GM12878 (cell line): ENCODE results near the gene TOMM22. TPM values are rescaled to one million over a fixed set of nuclear protein-coding genes. Genes with fewer than 3 reads are reported as not detected.

Experiments
- ATAC-seq: fragments of 200-7000 bp; cut with Tn5 transposase; 3 replicates; pipeline ENCODE4 v1.9.1; 2020; ENCODE audit warnings: mild to moderate bottlenecking, moderate library complexity
- BruUV-seq: library from RNA; stranded (reverse); fragments of 400-500 nt; replicated peaks from 2 replicates; lab custom pipeline; 2021; lab: Mats Ljungman, UMichigan
- CTCF ChIA-PET: fragments of 300-600 bp; sonication (Branson Sonifier 250); formaldehyde crosslinking; extraction: SDS; loops from one replicate; lab custom pipeline; 2021; ENCODE audit warnings: inconsistent platforms; lab: Yijun Ruan, JAX
- POLR2A ChIA-PET: fragments of 350-600 bp; formaldehyde crosslinking; extraction: SDS; loops from one replicate; lab custom pipeline; 2021; ENCODE audit warnings: inconsistent platforms; lab: Charles Lee
- RAD21 ChIA-PET: fragments of 300-600 bp; sonication (Branson Sonifier 250); formaldehyde crosslinking; loops from one replicate; lab custom pipeline; 2023; ENCODE audit warnings: antibody characterized with exemption; ENCODE audit not compliant: unreplicated experiment; lab: Charles Lee
- SMC1A ChIA-PET: fragments of 300-600 bp; sonication (Branson Sonifier 250); formaldehyde crosslinking; loops from one replicate; lab custom pipeline; 2023; ENCODE audit not compliant: unreplicated experiment, uncharacterized antibody; lab: Charles Lee
- DNase-seq: peaks from one replicate; pipeline ENCODE4 v3.0.0-alpha.2; 2011; ENCODE audit warnings: low read depth, low spot score
- FAIRE-seq: peaks from 3 replicates; lab custom pipeline; 2011; peaks lifted over from hg19 to GRCh38; lab: Jason Lieb, UNC
- H2AFZ ChIP-seq: 2 replicates; pipeline ENCODE4 v1.6.0; 2011; ENCODE audit warnings: low read depth, low read length, control low read depth; ENCODE audit not compliant: control insufficient read depth
- H3K27ac ChIP-seq: 2 replicates; pipeline ENCODE4 v1.5.1; 2011; ENCODE audit warnings: control low read depth; ENCODE audit not compliant: control insufficient read depth, insufficient read depth
- H3K27me3 ChIP-seq, 2 experiments: replicated peaks in 1 of 2; 2 replicates each; pipeline versions ENCODE4 v1.6.0 to v1.6.1; 2011; ENCODE audit warnings: low read length in 1 of 2; ENCODE audit not compliant: control insufficient read depth in 2 of 2, insufficient read depth in 2 of 2
- H3K36me3 ChIP-seq, 2 experiments: 2 replicates each; pipeline ENCODE4 v1.5.1; 2011; ENCODE audit warnings: low read length in 1 of 2; ENCODE audit not compliant: control insufficient read depth in 2 of 2, insufficient read depth in 2 of 2
- H3K4me1 ChIP-seq: 2 replicates; pipeline ENCODE4 v1.6.1; 2011; ENCODE audit warnings: mild to moderate bottlenecking, low read length, moderate library complexity, mixed read lengths; ENCODE audit not compliant: control insufficient read depth, insufficient read depth
- H3K4me2 ChIP-seq: 2 replicates; pipeline ENCODE4 v1.6.0; 2011; ENCODE audit warnings: control low read depth; ENCODE audit not compliant: control insufficient read depth, insufficient read depth
- H3K4me3 ChIP-seq: fragments of 200-600 bp; sonication (generic); 2 replicates; pipeline ENCODE4 v1.5.1; 2016
- H3K79me2 ChIP-seq: 2 replicates; pipeline ENCODE4 v1.6.0; 2011; ENCODE audit warnings: low read length; ENCODE audit not compliant: control insufficient read depth, insufficient read depth
- H3K9ac ChIP-seq: 2 replicates; pipeline ENCODE4 v1.8.0; 2011; ENCODE audit warnings: low read length, control low read depth, mixed read lengths; ENCODE audit not compliant: control insufficient read depth, insufficient read depth
- H3K9me3 ChIP-seq: replicated peaks from 3 replicates; pipeline ENCODE4 v1.5.1; 2011; ENCODE audit warnings: mild to moderate bottlenecking, low read length; ENCODE audit not compliant: control insufficient read depth, insufficient read depth
- H4K20me1 ChIP-seq: 2 replicates; pipeline ENCODE4 v1.6.0; 2011; ENCODE audit not compliant: control insufficient read depth, insufficient read depth
- BMI1 ChIP-seq: fragments of 450-650 bp; IDR thresholded peaks from 2 replicates; pipeline ENCODE4 v1.6.1; 2016; ENCODE audit warnings: mild to moderate bottlenecking, moderate library complexity, borderline replicate concordance
- CBFB ChIP-seq: IDR thresholded peaks from 2 replicates; pipeline ENCODE4 v1.6.1; 2016; ENCODE audit warnings: antibody characterized with exemption, low read depth
- CREB1 ChIP-seq: IDR thresholded peaks from 2 replicates; pipeline ENCODE4 v1.6.1; 2012; ENCODE audit warnings: low read depth, mild to moderate bottlenecking, inconsistent platforms
- CREM ChIP-seq: IDR thresholded peaks from 2 replicates; pipeline ENCODE4 v1.6.1; 2014; ENCODE audit warnings: antibody characterized with exemption, low read depth
- DPF2 ChIP-seq: fragments of 450-650 bp; IDR thresholded peaks from 2 replicates; pipeline ENCODE4 v1.6.1; 2017; ENCODE audit warnings: mild to moderate bottlenecking
- ESRRA ChIP-seq: IDR thresholded peaks from 2 replicates; pipeline ENCODE4 v1.6.1; 2012; ENCODE audit warnings: mild to moderate bottlenecking, low read length, improper control_type of control experiment
- GABPA ChIP-seq: IDR thresholded peaks from 2 replicates; pipeline ENCODE4 v1.6.1; 2014; ENCODE audit warnings: antibody characterized with exemption, low read depth, mild to moderate bottlenecking, inconsistent platforms
- HDAC6 ChIP-seq: fragments of 200-600 bp; sonication (generic); IDR thresholded peaks from one replicate; pipeline ENCODE4 v1.8.0; 2017; ENCODE audit warnings: antibody characterized with exemption; ENCODE audit not compliant: unreplicated experiment
- JUND ChIP-seq: IDR thresholded peaks from 2 replicates; pipeline ENCODE4 v1.6.1; 2012; ENCODE audit warnings: low read depth, mild to moderate bottlenecking, low read length, improper control_type of control experiment, moderate library complexity
- KLF5 ChIP-seq: fragments of 450-650 bp; IDR thresholded peaks from 2 replicates; pipeline ENCODE4 v1.6.1; 2014; ENCODE audit warnings: mild to moderate bottlenecking; ENCODE audit not compliant: partially characterized antibody
- MEF2A ChIP-seq: IDR thresholded peaks from 2 replicates; pipeline ENCODE4 v1.6.1; 2011; ENCODE audit warnings: low read depth, mild to moderate bottlenecking, low read length, moderate library complexity; ENCODE audit not compliant: insufficient read depth
- MXI1 ChIP-seq: fragments of 150-350 bp; IDR thresholded peaks from 2 replicates; pipeline ENCODE4 v1.6.1; 2011; ENCODE audit warnings: low read depth, mild to moderate bottlenecking, inconsistent platforms, low read length, improper control_type of control experiment
- NFIC ChIP-seq: IDR thresholded peaks from 2 replicates; pipeline ENCODE4 v1.6.1; 2012; ENCODE audit warnings: low read depth, mild to moderate bottlenecking, inconsistent platforms, low read length, moderate library complexity
- NFYB ChIP-seq: IDR thresholded peaks from 2 replicates; pipeline ENCODE4 v1.6.1; 2011; ENCODE audit warnings: low read depth, mild to moderate bottlenecking, low read length, improper control_type of control experiment, moderate library complexity; ENCODE audit not compliant: insufficient read depth
- POLR2A ChIP-seq: IDR thresholded peaks from 2 replicates; pipeline ENCODE4 v1.6.1; 2011; ENCODE audit warnings: low read depth, mild to moderate bottlenecking, low read length
- POU2F2 ChIP-seq: IDR thresholded peaks from 3 replicates; pipeline ENCODE4 v1.6.1; 2011; ENCODE audit warnings: low read depth, mild to moderate bottlenecking, low read length, borderline replicate concordance
- RBBP5 ChIP-seq: fragments of 200-600 bp; sonication (generic); conservative IDR thresholded peaks from 2 replicates; pipeline ENCODE4 v1.6.1; 2016
- SIN3A ChIP-seq: IDR thresholded peaks from 2 replicates; pipeline ENCODE4 v1.6.1; 2012; ENCODE audit warnings: low read depth, low read length, improper control_type of control experiment
- SIX5 ChIP-seq: IDR thresholded peaks from 2 replicates; pipeline ENCODE4 v1.6.1; 2011; ENCODE audit warnings: mild to moderate bottlenecking, low read depth, low read length, moderate library complexity; ENCODE audit not compliant: severe bottlenecking
- SRF ChIP-seq, 2 experiments: IDR thresholded peaks; 2 replicates each; pipeline ENCODE4 v1.6.1; 2011; ENCODE audit warnings: low read depth in 2 of 2, low read length in 2 of 2, mild to moderate bottlenecking in 1 of 2, moderate library complexity in 1 of 2
- WGBS: methylation state at CpG from one replicate; pipeline ENCODE4 v1.1.6; 2016; ENCODE audit warnings: low lambda C conversion rate; ENCODE audit not compliant: insufficient replicate concordance, insufficient coverage; ENCODE audit errors: missing lambda C conversion rate; 5-methylcytosine and 5-hydroxymethylcytosine counted together
- in situ Hi-C: fragments of 300-500 bp; cut with MboI; formaldehyde crosslinking; loops from 9 replicates; pipeline ENCODE4 v1.14.3; 2018; ENCODE audit warnings: mixed read lengths
- intact Hi-C: fragments of 100-400 bp; cut with micrococcal nuclease; formaldehyde crosslinking; loops from one replicate; pipeline ENCODE4 v1.14.2; 2022; ENCODE audit not compliant: unreplicated experiment
- polyA plus RNA-seq, 11 experiments: library from polyadenylated mRNA; depleted of rRNA in 4 of 11; unstranded in 6 of 11; stranded (reverse) in 5 of 11; fragments of >200 nt; fragmentation: Nextera tagmentation in 4 of 11; fragmentation: Illumina TruSeq in 1 of 11; extraction: Ambion mirVana in 4 of 11; extraction: Trizol in 1 of 11; gene quantifications; 1 replicate in 1 of 11; 2 replicates in 10 of 11; pipeline versions ENCODE4 v1.2.1 to v1.2.3, GENCODE V29; 2011 to 2016; ENCODE audit warnings: inconsistent platforms in 2 of 11, missing spikeins in 2 of 11, low read depth in 1 of 11
- total RNA-seq, 4 experiments: library from RNA; depleted of rRNA in 3 of 4; stranded (reverse); fragments of >200 nt in 3 of 4; fragmentation: Illumina TruSeq in 1 of 4; extraction: Trizol in 1 of 4; gene quantifications; 2 replicates each; pipeline versions ENCODE4 v1.2.1 to v1.2.3, GENCODE V29; 2013 to 2021
- TF ChIP-seq, protein P1 (sequence below): IDR thresholded peaks from 2 replicates; pipeline ENCODE4 v1.6.1; 2011; ENCODE audit warnings: borderline replicate concordance, low read depth, mild to moderate bottlenecking, moderate library complexity, mixed read lengths, low read length; ENCODE audit not compliant: insufficient read depth; ENCODE audit errors: extremely low read length
- TF ChIP-seq, protein P2 (sequence below): fragments of 450-650 bp; IDR thresholded peaks from 2 replicates; pipeline ENCODE4 v1.6.1; 2017; ENCODE audit warnings: mild to moderate bottlenecking, low read depth, inconsistent platforms; ENCODE audit not compliant: poor library complexity, severe bottlenecking

TOMM22 gene
- total and polyA plus RNA-seq, 10 of the 15 experiments (the other 5 are each of a cell fraction or from before 2014, with no cell fraction given): 37.6 to 197 (median 94.9) TPM

DNA sequence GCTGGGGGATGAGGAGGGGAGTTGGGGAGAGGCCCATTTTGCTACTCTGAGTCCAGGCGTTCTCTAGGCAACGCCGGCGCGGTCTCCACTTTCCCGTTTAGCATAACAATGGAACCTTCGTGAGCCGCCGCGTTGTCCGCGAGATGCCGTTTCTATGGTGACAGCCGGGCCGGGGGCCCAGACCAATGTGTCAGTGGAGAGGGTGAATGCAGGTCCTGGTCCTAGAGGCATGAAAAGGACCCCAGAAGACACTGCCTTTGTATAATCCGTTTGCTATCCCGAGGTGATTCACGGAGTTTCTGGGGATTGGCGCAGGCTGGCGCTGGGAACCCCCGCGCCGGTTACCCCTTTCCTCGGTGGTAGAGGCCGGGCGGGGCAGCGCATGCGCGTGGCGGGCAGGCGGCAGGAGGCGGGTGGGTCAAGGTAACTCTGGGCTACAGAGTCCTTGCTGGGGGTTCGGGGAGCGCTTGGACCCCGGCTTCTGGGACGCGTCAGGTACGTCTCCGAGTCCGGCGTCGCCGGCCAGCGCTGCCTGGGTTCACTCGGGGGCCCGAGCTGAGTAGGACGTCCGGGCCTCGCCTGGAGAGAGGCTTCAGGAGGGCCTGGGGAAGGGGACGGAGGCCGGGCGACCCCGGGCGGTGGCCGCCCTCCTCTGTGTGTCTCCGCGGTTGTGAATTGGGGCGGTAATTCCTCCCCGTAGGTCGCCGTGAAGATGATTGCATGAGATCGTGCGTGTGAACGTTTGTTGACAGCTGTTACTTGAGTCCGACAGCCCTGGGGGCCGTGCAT, 25.3 kb upstream of the TOMM22 start, which contains the start of the genes CBY1 and FAM227A:
CBY1 (plus strand) TSS at position 383 of the 789 bp plus-strand sequence. CDS start 11,417 bp downstream, outside the sequence.
FAM227A (minus strand) TSS at position 137 of the 789 bp plus-strand sequence. CDS start 6,224 bp downstream, outside the sequence.
- FAIRE-seq (peak; percentile 84), DNase-seq (peak; percentile 41), ATAC-seq (peak; percentile 90)
- ChIA-PET POLR2A (interaction anchor here (1.8 kb wide), 1 partner anchor 42 kb away, joined by 5 read pairs; no protein-coding TSS in a partner anchor), CTCF (interaction anchor here (2.1 kb wide), 1 partner anchor 25 kb away, joined by 5 read pairs; the partner anchor contains the start of gene TOMM22), SMC1A (interaction anchor here (0.7 to 2.0 kb wide), 2 partner anchors 10 to 43 kb away, joined by 3 to 11 read pairs; no protein-coding TSS in a partner anchor), RAD21 (interaction anchor here (1.0 to 1.6 kb wide), 3 partner anchors 10 to 604 kb away, joined by 3 to 5 read pairs (median 3); partner anchors contain the start of gene TOMM22)
- Histone ChIP-seq H3K27me3 (no peaks in the 10 kb centered on the region), H2AFZ (peak within 1 kb of the TSS; percentile 100), H3K4me1 (peaks cover 5% of the 10 kb centered on the region), H3K4me3 (peak within 1 kb of the TSS; percentile 86), H4K20me1 (no peaks in the 10 kb centered on the region), H3K27ac (peak within 1 kb of the TSS; percentile 99), H3K9ac (peak within 1 kb of the TSS; percentile 96), H3K4me2 (peak within 1 kb of the TSS; percentile 97), H3K9me3 (no peaks in the 10 kb centered on the region), H3K36me3 (no peaks in the 10 kb centered on the region), H3K79me2 (peaks cover 11% of the 10 kb centered on the region)
- WGBS: under 1% methylated on average over 65 of the region's 66 CpGs
- TSS peak; percentile 90 for BruUV-seq
- in situ Hi-C loops (no loop called here), intact Hi-C loops (loop anchor here (1.0 kb wide), 1 partner anchor 25 kb away; the partner anchor contains the start of gene TOMM22)
- no peak for TF ChIP-seq CBFB
- no peak for TF ChIP-seq MEF2A
- no peak for TF ChIP-seq HDAC6
- peak; percentile 80 for TF ChIP-seq POLR2A
- TF ChIP-seq JUND: peak; percentile 99
- 0 out of 2 replicates have a peak, but pooled peaks have one; percentile 7 for TF ChIP-seq CREM
- TF ChIP-seq CREB1: 0 out of 2 replicates have a peak, but pooled peaks have one; percentile 4
- peak; percentile 93 for TF ChIP-seq MXI1
- no peak for TF ChIP-seq GABPA
- TF ChIP-seq BMI1: peak; percentile 95
- TF ChIP-seq NFYB: no peak
- TF ChIP-seq SIN3A: peak; percentile 91
- no peak for TF ChIP-seq NFIC
- peak; percentile 64; the same call in 1 of the 3 replicates for TF ChIP-seq POU2F2
- TF ChIP-seq SIX5: peak; percentile 46
- peak; percentile 16; the same call in 1 of the 2 replicates for TF ChIP-seq DPF2
- TF ChIP-seq, protein P1, sequence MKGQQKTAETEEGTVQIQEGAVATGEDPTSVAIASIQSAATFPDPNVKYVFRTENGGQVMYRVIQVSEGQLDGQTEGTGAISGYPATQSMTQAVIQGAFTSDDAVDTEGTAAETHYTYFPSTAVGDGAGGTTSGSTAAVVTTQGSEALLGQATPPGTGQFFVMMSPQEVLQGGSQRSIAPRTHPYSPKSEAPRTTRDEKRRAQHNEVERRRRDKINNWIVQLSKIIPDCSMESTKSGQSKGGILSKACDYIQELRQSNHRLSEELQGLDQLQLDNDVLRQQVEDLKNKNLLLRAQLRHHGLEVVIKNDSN: no peak
- TF ChIP-seq ESRRA: peak; percentile 57; the same call in 1 of the 2 replicates
- TF ChIP-seq, protein P2, sequence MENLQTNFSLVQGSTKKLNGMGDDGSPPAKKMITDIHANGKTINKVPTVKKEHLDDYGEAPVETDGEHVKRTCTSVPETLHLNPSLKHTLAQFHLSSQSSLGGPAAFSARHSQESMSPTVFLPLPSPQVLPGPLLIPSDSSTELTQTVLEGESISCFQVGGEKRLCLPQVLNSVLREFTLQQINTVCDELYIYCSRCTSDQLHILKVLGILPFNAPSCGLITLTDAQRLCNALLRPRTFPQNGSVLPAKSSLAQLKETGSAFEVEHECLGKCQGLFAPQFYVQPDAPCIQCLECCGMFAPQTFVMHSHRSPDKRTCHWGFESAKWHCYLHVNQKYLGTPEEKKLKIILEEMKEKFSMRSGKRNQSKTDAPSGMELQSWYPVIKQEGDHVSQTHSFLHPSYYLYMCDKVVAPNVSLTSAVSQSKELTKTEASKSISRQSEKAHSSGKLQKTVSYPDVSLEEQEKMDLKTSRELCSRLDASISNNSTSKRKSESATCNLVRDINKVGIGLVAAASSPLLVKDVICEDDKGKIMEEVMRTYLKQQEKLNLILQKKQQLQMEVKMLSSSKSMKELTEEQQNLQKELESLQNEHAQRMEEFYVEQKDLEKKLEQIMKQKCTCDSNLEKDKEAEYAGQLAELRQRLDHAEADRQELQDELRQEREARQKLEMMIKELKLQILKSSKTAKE: peak; percentile 94
- TF ChIP-seq RBBP5: no peak
- peak; percentile 99 for TF ChIP-seq KLF5
- TF ChIP-seq SRF (IDR thresholded peaks at IDR 0.05; ENCODE audit: low read depth in 2 of 2, low read length in 2 of 2): 0 out of 4 replicates have a peak, but pooled peaks of 1 of the 2 experiments have one; percentile 10
